KMS-11 (cell line): ENCODE measurements around the gene C9orf72.

Experiments used
- H2AFZ ChIP-seq: fragments of 200-600 bp; sonication (generic); 2 replicates; pipeline ENCODE4 v1.6.1; 2016; ENCODE audit warnings: antibody characterized with exemption, mixed run types, low read depth
- H3K27ac ChIP-seq: fragments of 200-600 bp; sonication (generic); 2 replicates; pipeline ENCODE4 v1.6.1; 2016; ENCODE audit warnings: mild to moderate bottlenecking, mixed run types
- H3K27me3 ChIP-seq: fragments of 200-600 bp; sonication (generic); 2 replicates; pipeline ENCODE4 v1.6.1; 2017; ENCODE audit warnings: mild to moderate bottlenecking, low read depth, mixed run types, moderate library complexity; ENCODE audit not compliant: insufficient read depth
- H3K36me3 ChIP-seq: fragments of 200-600 bp; sonication (generic); 2 replicates; pipeline ENCODE4 v1.6.1; 2017; ENCODE audit warnings: mild to moderate bottlenecking, mixed run types; ENCODE audit not compliant: insufficient read depth
- H3K4me1 ChIP-seq: fragments of 200-600 bp; sonication (generic); 2 replicates; pipeline ENCODE4 v1.6.1; 2016; ENCODE audit warnings: mild to moderate bottlenecking, low read depth, mixed run types; ENCODE audit not compliant: poor library complexity, severe bottlenecking
- H3K4me2 ChIP-seq: fragments of 200-600 bp; sonication (generic); 2 replicates; pipeline ENCODE4 v1.7.0; 2016; ENCODE audit warnings: mild to moderate bottlenecking, mixed run types
- H3K4me3 ChIP-seq: fragments of 200-600 bp; sonication (generic); IDR thresholded peaks from 2 replicates; pipeline ENCODE4 v1.6.1; 2017; ENCODE audit warnings: low read depth, low read length, mixed read lengths; ENCODE audit not compliant: insufficient read depth
- H3K79me2 ChIP-seq: fragments of 200-600 bp; sonication (generic); 2 replicates; pipeline ENCODE4 v1.6.1; 2016; ENCODE audit warnings: low read depth, mixed run types; ENCODE audit not compliant: insufficient read depth
- H3K9ac ChIP-seq: fragments of 200-600 bp; sonication (generic); 2 replicates; pipeline ENCODE4 v1.6.1; 2016; ENCODE audit warnings: mild to moderate bottlenecking, mixed run types
- H4K20me1 ChIP-seq: fragments of 200-600 bp; sonication (generic); 2 replicates; pipeline ENCODE4 v1.6.1; 2016; ENCODE audit warnings: mild to moderate bottlenecking, mixed run types; ENCODE audit not compliant: insufficient read depth
- CTCF ChIP-seq: fragments of 200-600 bp; sonication (generic); conservative IDR thresholded peaks from 2 replicates; pipeline ENCODE4 v1.6.1; 2017; ENCODE audit warnings: low read depth, mild to moderate bottlenecking, antibody characterized with exemption, low read length, moderate library complexity, mixed read lengths

C9orf72 gene

DNA sequence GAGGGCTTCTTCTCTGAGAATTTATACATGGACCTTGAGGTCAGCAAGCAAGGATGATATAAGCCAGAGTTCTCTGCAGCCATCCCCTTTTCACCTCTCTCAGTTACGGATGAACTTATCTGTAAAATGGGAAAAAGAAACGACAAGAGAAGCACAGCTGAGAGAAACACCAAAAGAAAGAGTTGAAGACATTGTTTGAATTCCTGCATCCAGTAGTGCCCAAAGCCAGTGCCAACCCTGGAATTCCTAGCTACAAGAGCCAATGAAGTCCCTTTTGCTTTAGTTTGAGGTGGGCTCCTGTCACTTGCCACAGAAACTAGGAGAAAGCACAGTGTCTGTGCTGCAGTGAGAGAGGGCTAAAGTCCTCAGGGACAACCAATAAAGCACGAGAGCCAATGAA is 37.1 kb downstream of the C9orf72 start:
- H3K27me3 ChIP-seq, result no peaks in the 10 kb centered on the region
- no peak overlapping the region for H3K4me3 ChIP-seq
- no peaks in the 10 kb centered on the region for H4K20me1 ChIP-seq
- H3K79me2 ChIP-seq, result no peaks in the 10 kb centered on the region
- peaks cover 7% of the 10 kb centered on the region for H3K4me1 ChIP-seq
- H2AFZ ChIP-seq, result no peak overlapping the region
- no peak for TF ChIP-seq CTCF
- no peak overlapping the region for H3K4me2 ChIP-seq
- no peak overlapping the region for H3K27ac ChIP-seq
- no peaks in the 10 kb centered on the region for H3K36me3 ChIP-seq
- no peak overlapping the region for H3K9ac ChIP-seq

- no peak overlapping the region for H3K27ac ChIP-seq
- peaks cover 7% of the 10 kb centered on the region for H3K4me1 ChIP-seq
- no peak overlapping the region for H3K9ac ChIP-seq
- no peak overlapping the region for H2AFZ ChIP-seq
- H3K36me3 ChIP-seq, result no peaks in the 10 kb centered on the region
- no peak overlapping the region for H3K4me2 ChIP-seq
- no peak for TF ChIP-seq CTCF
- no peaks in the 10 kb centered on the region for H3K27me3 ChIP-seq
- H3K4me3 ChIP-seq, result no peak overlapping the region
- H3K79me2 ChIP-seq, result no peaks in the 10 kb centered on the region
- H4K20me1 ChIP-seq, result no peaks in the 10 kb centered on the region
Measured at GRCh38 chr9:27535701-27536118, 37.6 kb downstream of the C9orf72 start.

- no peaks in the 10 kb centered on the region for H3K27me3 ChIP-seq
- no peak overlapping the region for H3K4me3 ChIP-seq
- no peaks in the 10 kb centered on the region for H3K79me2 ChIP-seq
- no peak overlapping the region for H3K9ac ChIP-seq
- peaks cover 7% of the 10 kb centered on the region for H3K4me1 ChIP-seq
- no peaks in the 10 kb centered on the region for H4K20me1 ChIP-seq
- H3K27ac ChIP-seq, result no peak overlapping the region
- no peak for TF ChIP-seq CTCF
- no peak overlapping the region for H3K4me2 ChIP-seq
- H3K36me3 ChIP-seq, result no peaks in the 10 kb centered on the region
- H2AFZ ChIP-seq, result no peak overlapping the region
Measured at GRCh38 chr9:27534658-27535209, 38.5 kb downstream of the C9orf72 start.

GRCh38 chr9:27534131-27534530 is 39.1 kb downstream of the C9orf72 start:
- Histone ChIP-seq H3K4me2 (no peak overlapping the region), H3K79me2 (no peaks in the 10 kb centered on the region), H3K27ac (no peak overlapping the region), H3K27me3 (no peaks in the 10 kb centered on the region), H4K20me1 (no peaks in the 10 kb centered on the region), H3K9ac (no peak overlapping the region), H3K4me1 (peaks cover 7% of the 10 kb centered on the region), H2AFZ (no peak overlapping the region), H3K4me3 (no peak overlapping the region), H3K36me3 (no peaks in the 10 kb centered on the region)
- no peak for TF ChIP-seq CTCF
